GDM1 (cell line): ENCODE data around the gene TPX2.

ENCODE experiments used
- DNase-seq: peaks from one replicate; lab custom pipeline; 2025; lab: John Stamatoyannopoulos, UW

TPX2 gene

DNA sequence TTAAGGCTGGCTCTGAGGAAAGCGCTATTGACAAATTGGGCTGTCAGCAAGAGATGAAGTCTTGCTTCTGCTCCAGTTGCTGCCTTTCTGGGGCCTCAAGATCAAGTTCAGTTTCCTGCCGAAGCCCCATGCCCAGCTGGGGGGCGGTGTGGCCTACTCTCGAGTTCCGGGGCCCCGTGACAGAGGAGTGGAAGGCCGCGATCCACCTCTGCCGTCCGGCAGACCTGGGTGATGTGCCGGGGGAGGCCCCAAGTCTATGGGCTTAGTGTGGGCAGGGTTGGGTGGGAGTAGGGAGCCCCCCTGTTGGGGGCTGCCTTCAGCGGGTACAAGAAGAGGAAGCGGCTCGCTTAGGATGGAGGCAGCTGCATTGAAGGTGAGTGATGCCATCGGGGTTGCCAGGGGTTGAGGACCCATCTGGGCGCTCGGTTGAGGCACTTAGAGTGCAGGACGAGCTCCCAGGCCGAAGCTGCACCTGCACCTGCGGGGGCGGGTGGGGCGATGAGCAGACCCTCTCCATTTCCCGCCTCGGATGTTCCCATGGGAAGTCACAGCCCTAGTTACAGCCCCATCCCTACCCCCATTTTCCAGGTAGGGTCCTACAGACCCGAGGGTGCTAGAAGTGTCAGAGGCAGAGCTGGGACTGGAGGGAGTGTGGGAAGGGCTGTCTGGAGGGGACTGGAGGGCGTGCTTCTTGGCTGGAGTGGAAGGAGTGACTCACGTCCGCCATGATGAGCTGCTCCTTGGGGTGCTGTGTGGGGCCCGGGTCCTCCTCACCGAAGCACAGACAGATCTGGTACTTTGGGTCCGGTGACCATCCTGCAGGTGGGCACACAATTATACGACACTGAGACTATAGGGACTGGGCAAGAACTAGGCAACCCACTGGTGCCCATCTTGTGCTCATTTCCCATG is 109.3 kb downstream of the TPX2 start:
- no peak for DNase-seq

- DNase-seq: no peak
Measured at GRCh38 chr20:31849306-31849930, 110.3 kb downstream of the TPX2 start.
